OCI-LY1 (cell line): ENCODE measurements around the gene USH2A.

Source experiments
- H2AFZ ChIP-seq: fragments of 200-600 bp; sonication (generic), shearing (Covaris generic); 2 replicates; pipeline ENCODE4 v1.6.0; 2014; ENCODE audit warnings: antibody characterized with exemption, mild to moderate bottlenecking, low read length
- H3F3A ChIP-seq: fragments of 200-600 bp; sonication (generic), shearing (Covaris generic); 2 replicates; pipeline ENCODE4 v1.6.0; 2014; ENCODE audit warnings: mild to moderate bottlenecking, antibody characterized with exemption, low read length, moderate library complexity; ENCODE audit not compliant: insufficient read depth
- H3K27ac ChIP-seq: fragments of 200-600 bp; sonication (generic); 2 replicates; pipeline ENCODE4 v1.5.1; 2014; ENCODE audit warnings: low read length, mixed run types, mild to moderate bottlenecking, low read depth; ENCODE audit not compliant: poor library complexity, severe bottlenecking
- H3K27me3 ChIP-seq: fragments of 200-600 bp; sonication (generic); 2 replicates; pipeline ENCODE4 v1.6.0; 2014; ENCODE audit warnings: antibody characterized with exemption, mild to moderate bottlenecking, low read length, moderate library complexity; ENCODE audit not compliant: insufficient read depth
- H3K36me3 ChIP-seq: fragments of 200-600 bp; sonication (generic); 2 replicates; pipeline ENCODE4 v1.6.1; 2014; ENCODE audit warnings: mild to moderate bottlenecking, antibody characterized with exemption, low read length, moderate library complexity, mixed read lengths; ENCODE audit not compliant: insufficient read depth
- H3K4me1 ChIP-seq: fragments of 200-600 bp; sonication (generic); 2 replicates; pipeline ENCODE4 v1.5.1; 2014; ENCODE audit warnings: mild to moderate bottlenecking, low read length, moderate library complexity; ENCODE audit not compliant: insufficient read depth, severe bottlenecking
- H3K4me2 ChIP-seq: fragments of 200-600 bp; sonication (generic), shearing (Covaris generic); 2 replicates; pipeline ENCODE4 v1.6.1; 2014; ENCODE audit warnings: low read length
- H3K4me3 ChIP-seq: fragments of 200-600 bp; sonication (generic); 2 replicates; pipeline ENCODE4 v1.5.1; 2014; ENCODE audit warnings: low read length, low read depth, mild to moderate bottlenecking, mixed read lengths; ENCODE audit not compliant: poor library complexity, severe bottlenecking
- H3K79me2 ChIP-seq: fragments of 200-600 bp; shearing (Covaris generic); 2 replicates; pipeline ENCODE4 v1.6.1; 2016; ENCODE audit warnings: mixed run types, low read length, mixed read lengths; ENCODE audit not compliant: insufficient read depth
- H3K9ac ChIP-seq: fragments of 200-600 bp; sonication (generic), shearing (Covaris generic); 2 replicates; pipeline ENCODE4 v1.6.1; 2014; ENCODE audit warnings: mild to moderate bottlenecking, low read length, mixed read lengths
- H3K9me2 ChIP-seq: fragments of 200-600 bp; sonication (generic), shearing (Covaris generic); 2 replicates; pipeline ENCODE4 v1.6.1; 2014; ENCODE audit warnings: low read depth, mild to moderate bottlenecking, low read length, mixed read lengths
- H3K9me3 ChIP-seq: fragments of 200-600 bp; shearing (Covaris generic); 2 replicates; pipeline ENCODE4 v1.6.1; 2014; ENCODE audit warnings: low read length, mixed read lengths
- H4K20me1 ChIP-seq: fragments of 200-600 bp; sonication (generic), shearing (Covaris generic); 2 replicates; pipeline ENCODE4 v1.6.0; 2016; ENCODE audit warnings: mild to moderate bottlenecking, low read length; ENCODE audit not compliant: insufficient read depth
- EZH2 ChIP-seq: fragments of 200-600 bp; sonication (generic), shearing (Covaris generic); IDR thresholded peaks from 2 replicates; pipeline ENCODE4 v1.8.0; 2017; ENCODE audit warnings: borderline replicate concordance, mixed run types, mild to moderate bottlenecking, antibody characterized with exemption, low read length, moderate library complexity, mixed read lengths
- TF ChIP-seq, protein P1 (sequence below): fragments of 200-600 bp; sonication (generic), shearing (Covaris generic); IDR thresholded peaks from 2 replicates; pipeline ENCODE4 v1.5.1; 2017; ENCODE audit warnings: mild to moderate bottlenecking, antibody characterized with exemption, low read length, moderate library complexity, mixed read lengths

The USH2A gene

DNA sequence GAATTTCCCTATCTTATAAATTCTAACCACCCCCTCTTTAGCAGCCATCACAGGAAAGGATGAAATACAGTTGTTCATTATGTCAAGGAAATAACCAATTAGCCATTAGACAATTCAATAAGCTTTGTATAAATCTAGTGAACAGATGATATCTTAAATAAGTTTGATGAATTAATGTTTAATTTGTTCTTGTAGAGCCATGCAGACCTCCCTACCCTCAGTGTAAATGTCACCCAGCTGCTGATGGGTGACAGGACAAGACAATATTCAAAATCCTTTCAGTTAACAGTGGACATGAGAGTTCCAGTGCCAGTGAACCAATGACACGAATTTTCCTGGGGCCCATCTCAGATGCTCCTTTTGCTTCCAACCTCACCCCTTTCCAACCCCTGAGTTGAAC, 460.2 kb downstream of the USH2A start:
- Histone ChIP-seq H3F3A (no peaks in the 10 kb centered on the region), H3K4me3 (no peak overlapping the region), H3K27ac (no peak overlapping the region), H3K27me3 (no peaks in the 10 kb centered on the region), H2AFZ (no peak overlapping the region), H3K4me2 (no peak overlapping the region), H3K9ac (no peak overlapping the region), H4K20me1 (no peaks in the 10 kb centered on the region), H3K9me3 (no peaks in the 10 kb centered on the region), H3K4me1 (no peaks in the 10 kb centered on the region), H3K9me2 (no peaks in the 10 kb centered on the region), H3K79me2 (no peaks in the 10 kb centered on the region), H3K36me3 (no peaks in the 10 kb centered on the region)
- TF ChIP-seq, protein P1, sequence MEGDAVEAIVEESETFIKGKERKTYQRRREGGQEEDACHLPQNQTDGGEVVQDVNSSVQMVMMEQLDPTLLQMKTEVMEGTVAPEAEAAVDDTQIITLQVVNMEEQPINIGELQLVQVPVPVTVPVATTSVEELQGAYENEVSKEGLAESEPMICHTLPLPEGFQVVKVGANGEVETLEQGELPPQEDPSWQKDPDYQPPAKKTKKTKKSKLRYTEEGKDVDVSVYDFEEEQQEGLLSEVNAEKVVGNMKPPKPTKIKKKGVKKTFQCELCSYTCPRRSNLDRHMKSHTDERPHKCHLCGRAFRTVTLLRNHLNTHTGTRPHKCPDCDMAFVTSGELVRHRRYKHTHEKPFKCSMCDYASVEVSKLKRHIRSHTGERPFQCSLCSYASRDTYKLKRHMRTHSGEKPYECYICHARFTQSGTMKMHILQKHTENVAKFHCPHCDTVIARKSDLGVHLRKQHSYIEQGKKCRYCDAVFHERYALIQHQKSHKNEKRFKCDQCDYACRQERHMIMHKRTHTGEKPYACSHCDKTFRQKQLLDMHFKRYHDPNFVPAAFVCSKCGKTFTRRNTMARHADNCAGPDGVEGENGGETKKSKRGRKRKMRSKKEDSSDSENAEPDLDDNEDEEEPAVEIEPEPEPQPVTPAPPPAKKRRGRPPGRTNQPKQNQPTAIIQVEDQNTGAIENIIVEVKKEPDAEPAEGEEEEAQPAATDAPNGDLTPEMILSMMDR: no peak
- TF ChIP-seq EZH2: no peak

DNA sequence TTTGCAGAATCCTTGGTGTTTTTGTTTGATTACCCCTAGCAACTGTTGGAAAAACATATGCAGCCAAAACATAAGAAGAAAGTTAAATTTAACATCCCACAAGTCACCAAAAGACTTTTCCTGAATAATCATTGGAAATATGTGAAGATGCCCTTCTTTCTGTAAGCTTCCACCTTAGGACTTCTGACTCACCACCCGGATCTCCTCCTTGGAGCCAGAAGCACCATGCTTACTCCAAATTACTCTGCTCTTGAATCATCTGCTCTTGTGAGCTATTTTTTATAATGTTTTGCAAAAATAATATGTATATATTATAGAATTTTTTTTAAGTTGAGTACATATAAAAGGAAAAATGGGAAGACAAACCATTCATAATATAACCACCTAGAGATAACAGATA, 464.4 kb downstream of the USH2A start:
- no peak for TF ChIP-seq EZH2
- TF ChIP-seq, protein P1: no peak
- H3K9ac ChIP-seq: no peak overlapping the region
- H3F3A ChIP-seq: no peaks in the 10 kb centered on the region
- H3K36me3 ChIP-seq: no peaks in the 10 kb centered on the region
- H4K20me1 ChIP-seq: no peaks in the 10 kb centered on the region
- H3K27ac ChIP-seq: no peak overlapping the region
- no peaks in the 10 kb centered on the region for H3K9me3 ChIP-seq
- no peaks in the 10 kb centered on the region for H3K4me1 ChIP-seq
- no peak overlapping the region for H3K4me3 ChIP-seq
- H3K27me3 ChIP-seq: no peaks in the 10 kb centered on the region
- H3K9me2 ChIP-seq: no peaks in the 10 kb centered on the region
- H3K4me2 ChIP-seq: no peak overlapping the region
- H3K79me2 ChIP-seq: no peaks in the 10 kb centered on the region
- no peak overlapping the region for H2AFZ ChIP-seq

- Histone ChIP-seq H3K79me2 (no peaks in the 10 kb centered on the region), H3K4me2 (no peak overlapping the region), H2AFZ (no peak overlapping the region), H4K20me1 (no peaks in the 10 kb centered on the region), H3K36me3 (no peaks in the 10 kb centered on the region), H3K27me3 (no peaks in the 10 kb centered on the region), H3K27ac (no peak overlapping the region), H3K9me2 (no peaks in the 10 kb centered on the region), H3K9me3 (no peaks in the 10 kb centered on the region), H3F3A (no peaks in the 10 kb centered on the region), H3K4me1 (no peaks in the 10 kb centered on the region), H3K9ac (no peak overlapping the region), H3K4me3 (no peak overlapping the region)
- TF ChIP-seq, protein P1: no peak
- TF ChIP-seq EZH2: no peak
Observed at GRCh38 chr1:215957663-215958062, 465.6 kb downstream of the USH2A start.
